ENCODE results near the gene NPIPA5.
"Not testable (repeated sequence)": the region's sequence is repeated elsewhere in the genome, so short reads cannot be mapped to it uniquely, and the experiment has no call there.

NPIPA5 gene

GRCh38 chr16:15388060-15388459, 10.0 kb upstream of the NPIPA5 start:
- H3K27me3 ChIP-seq; H3K27ac ChIP-seq; H3K4me3 ChIP-seq (ENCODE audit: low read depth in 1 of 2, low read length in 1 of 2); H3K4me1 ChIP-seq (ENCODE audit: control insufficient read depth in 1 of 2, insufficient read depth in 1 of 2, low read depth in 1 of 2, low read length in 1 of 2); H3K9me3 ChIP-seq; H3K36me3 ChIP-seq: not testable (repeated sequence)

- H3K4me3 ChIP-seq (ENCODE audit: low read depth in 1 of 2, low read length in 1 of 2); H3K9me3 ChIP-seq; H3K4me1 ChIP-seq (ENCODE audit: control insufficient read depth in 1 of 2, insufficient read depth in 1 of 2, low read depth in 1 of 2, low read length in 1 of 2); H3K36me3 ChIP-seq; H3K27me3 ChIP-seq; H3K27ac ChIP-seq: not testable (repeated sequence)
Measured at GRCh38 chr16:15382810-15383209, 4.7 kb upstream of the NPIPA5 start.

- H3K27me3 ChIP-seq; H3K4me1 ChIP-seq (ENCODE audit: control insufficient read depth in 1 of 2, insufficient read depth in 1 of 2, low read depth in 1 of 2, low read length in 1 of 2); H3K36me3 ChIP-seq: not testable (repeated sequence)
Measured at GRCh38 chr16:15357495-15357894, 20.6 kb downstream of the NPIPA5 start.

GRCh38 chr16:15354846-15355245, 23.2 kb downstream of the NPIPA5 start:
- not testable (repeated sequence) for H3K27me3 ChIP-seq; H3K27ac ChIP-seq; H3K4me1 ChIP-seq (ENCODE audit: control insufficient read depth in 1 of 2, insufficient read depth in 1 of 2, low read depth in 1 of 2, low read length in 1 of 2); H3K36me3 ChIP-seq; H3K4me3 ChIP-seq (ENCODE audit: low read depth in 1 of 2, low read length in 1 of 2); H3K9me3 ChIP-seq

More at GRCh38 chr16:15357495-15357894, 20.6 kb downstream of the NPIPA5 start:
- not testable (repeated sequence) for H3K27ac ChIP-seq; H3K4me3 ChIP-seq (ENCODE audit: low read depth in 1 of 2, low read length in 1 of 2); H3K9me3 ChIP-seq

- H3K36me3 ChIP-seq; H3K4me3 ChIP-seq (ENCODE audit: low read depth in 1 of 2, low read length in 1 of 2); H3K27ac ChIP-seq; H3K4me1 ChIP-seq (ENCODE audit: control insufficient read depth in 1 of 2, insufficient read depth in 1 of 2, low read depth in 1 of 2, low read length in 1 of 2); H3K9me3 ChIP-seq; H3K27me3 ChIP-seq: not testable (repeated sequence)
Measured at GRCh38 chr16:15352852-15353251, 25.2 kb downstream of the NPIPA5 start.

- H3K4me1 ChIP-seq (ENCODE audit: control insufficient read depth in 1 of 2, insufficient read depth in 1 of 2, low read depth in 1 of 2, low read length in 1 of 2); H3K36me3 ChIP-seq; H3K27me3 ChIP-seq; H3K9me3 ChIP-seq; H3K27ac ChIP-seq; H3K4me3 ChIP-seq (ENCODE audit: low read depth in 1 of 2, low read length in 1 of 2): not testable (repeated sequence)
Measured at GRCh38 chr16:15351745-15352144, 26.3 kb downstream of the NPIPA5 start.

GRCh38 chr16:15351251-15351650, 26.8 kb downstream of the NPIPA5 start:
- H3K27ac ChIP-seq; H3K27me3 ChIP-seq; H3K36me3 ChIP-seq; H3K4me1 ChIP-seq (ENCODE audit: control insufficient read depth in 1 of 2, insufficient read depth in 1 of 2, low read depth in 1 of 2, low read length in 1 of 2); H3K4me3 ChIP-seq (ENCODE audit: low read depth in 1 of 2, low read length in 1 of 2); H3K9me3 ChIP-seq: not testable (repeated sequence)

- not testable (repeated sequence) for H3K27me3 ChIP-seq; H3K4me1 ChIP-seq (ENCODE audit: control insufficient read depth in 1 of 2, insufficient read depth in 1 of 2, low read depth in 1 of 2, low read length in 1 of 2); H3K27ac ChIP-seq; H3K9me3 ChIP-seq; H3K36me3 ChIP-seq; H3K4me3 ChIP-seq (ENCODE audit: low read depth in 1 of 2, low read length in 1 of 2)
Measured at GRCh38 chr16:15348721-15349120, 29.4 kb downstream of the NPIPA5 start.

- not testable (repeated sequence) for H3K27me3 ChIP-seq; H3K36me3 ChIP-seq; H3K4me3 ChIP-seq (ENCODE audit: low read depth in 1 of 2, low read length in 1 of 2); H3K4me1 ChIP-seq (ENCODE audit: control insufficient read depth in 1 of 2, insufficient read depth in 1 of 2, low read depth in 1 of 2, low read length in 1 of 2); H3K9me3 ChIP-seq; H3K27ac ChIP-seq
Measured at GRCh38 chr16:15342337-15342736, 35.8 kb downstream of the NPIPA5 start.

- H3K4me1 ChIP-seq (ENCODE audit: control insufficient read depth in 1 of 2, insufficient read depth in 1 of 2, low read depth in 1 of 2, low read length in 1 of 2); H3K27ac ChIP-seq; H3K27me3 ChIP-seq; H3K4me3 ChIP-seq (ENCODE audit: low read depth in 1 of 2, low read length in 1 of 2); H3K9me3 ChIP-seq; H3K36me3 ChIP-seq: not testable (repeated sequence)
Measured at GRCh38 chr16:15338986-15339385, 39.1 kb downstream of the NPIPA5 start.

- H3K9me3 ChIP-seq; H3K4me1 ChIP-seq (ENCODE audit: control insufficient read depth in 1 of 2, insufficient read depth in 1 of 2, low read depth in 1 of 2, low read length in 1 of 2); H3K27me3 ChIP-seq; H3K36me3 ChIP-seq; H3K4me3 ChIP-seq (ENCODE audit: low read depth in 1 of 2, low read length in 1 of 2); H3K27ac ChIP-seq: not testable (repeated sequence)
Measured at GRCh38 chr16:15337974-15338605, 40.0 kb downstream of the NPIPA5 start.

GRCh38 chr16:15335609-15336008, 42.5 kb downstream of the NPIPA5 start:
- not testable (repeated sequence) for H3K27ac ChIP-seq; H3K27me3 ChIP-seq; H3K4me1 ChIP-seq (ENCODE audit: control insufficient read depth in 1 of 2, insufficient read depth in 1 of 2, low read depth in 1 of 2, low read length in 1 of 2); H3K9me3 ChIP-seq; H3K36me3 ChIP-seq; H3K4me3 ChIP-seq (ENCODE audit: low read depth in 1 of 2, low read length in 1 of 2)

- H3K4me1 ChIP-seq (ENCODE audit: control insufficient read depth in 1 of 2, insufficient read depth in 1 of 2, low read depth in 1 of 2, low read length in 1 of 2); H3K4me3 ChIP-seq (ENCODE audit: low read depth in 1 of 2, low read length in 1 of 2); H3K27me3 ChIP-seq; H3K27ac ChIP-seq; H3K36me3 ChIP-seq; H3K9me3 ChIP-seq: not testable (repeated sequence)
Measured at GRCh38 chr16:15333969-15334368, 44.1 kb downstream of the NPIPA5 start.

- H3K27ac ChIP-seq; H3K27me3 ChIP-seq; H3K36me3 ChIP-seq; H3K9me3 ChIP-seq; H3K4me3 ChIP-seq (ENCODE audit: low read depth in 1 of 2, low read length in 1 of 2); H3K4me1 ChIP-seq (ENCODE audit: control insufficient read depth in 1 of 2, insufficient read depth in 1 of 2, low read depth in 1 of 2, low read length in 1 of 2): not testable (repeated sequence)
Measured at GRCh38 chr16:15330978-15331377, 47.1 kb downstream of the NPIPA5 start.

- H3K36me3 ChIP-seq; H3K27ac ChIP-seq; H3K4me1 ChIP-seq (ENCODE audit: control insufficient read depth in 1 of 2, insufficient read depth in 1 of 2, low read depth in 1 of 2, low read length in 1 of 2); H3K4me3 ChIP-seq (ENCODE audit: low read depth in 1 of 2, low read length in 1 of 2); H3K9me3 ChIP-seq; H3K27me3 ChIP-seq: not testable (repeated sequence)
Measured at GRCh38 chr16:15324954-15325353, 53.1 kb downstream of the NPIPA5 start.
